Activated CD4-positive, alpha-beta T cell treated with anti-CD3 and anti-CD28 coated beads, Interleukin-2, Interleukin-4, amounts not matched to agents 100 ng/mL and 50 ng/mL, durations not matched to agents 16 hours and 8 hours (primary cell): ENCODE results near the gene STRADB.
A peak's percentile ranks its signal among the peaks of the same experiment; 100 is the strongest.
"Not testable (repeated sequence)": the region's sequence is repeated elsewhere in the genome, so short reads cannot be mapped to it uniquely, and the experiment has no call there.

ENCODE experiments used
- DNase-seq: peaks from one replicate; pipeline ENCODE4 v3.0.0-alpha.2; 2020; ENCODE audit warnings: low spot score

STRADB gene

GRCh38 chr2:201430839-201431238, 20.7 kb upstream of the STRADB start:
- DNase-seq: no peak

- DNase-seq: peak; percentile 56
These were observed 19.4 kb upstream of the STRADB start for GRCh38 chr2:201432038-201432620.

- DNase-seq: no peak
These were observed 18.7 kb upstream of the STRADB start for GRCh38 chr2:201432621-201433393.

- DNase-seq: no peak
These were observed 18.0 kb upstream of the STRADB start for GRCh38 chr2:201433394-201433995.

GRCh38 chr2:201436141-201436540, 15.4 kb upstream of the STRADB start:
- no peak for DNase-seq

- not testable (repeated sequence) for DNase-seq
These were observed 12.1 kb upstream of the STRADB start for GRCh38 chr2:201439336-201439922.

- DNase-seq: no peak
These were observed 11.4 kb upstream of the STRADB start for GRCh38 chr2:201440182-201440581.

GRCh38 chr2:201441409-201441808, 10.1 kb upstream of the STRADB start:
- no peak for DNase-seq

GRCh38 chr2:201444746-201445465, 6.6 kb upstream of the STRADB start:
- no peak for DNase-seq

GRCh38 chr2:201447086-201447485, 4.5 kb upstream of the STRADB start:
- DNase-seq: peak; percentile 13

- peak; percentile 47 for DNase-seq
These were observed 3.5 kb upstream of the STRADB start for GRCh38 chr2:201448061-201448460.

GRCh38 chr2:201448701-201449100, 2.8 kb upstream of the STRADB start:
- DNase-seq: peak; percentile 24

- no peak for DNase-seq
These were observed 617 bp upstream of the STRADB start for GRCh38 chr2:201450954-201451291.

- no peak for DNase-seq
These were observed 750 bp downstream of the STRADB start for GRCh38 chr2:201452058-201452921.

- no peak for DNase-seq
These were observed 1.5 kb downstream of the STRADB start for GRCh38 chr2:201452922-201453643.

GRCh38 chr2:201458381-201458780, 6.8 kb downstream of the STRADB start:
- DNase-seq: no peak

GRCh38 chr2:201460532-201460931, 9.0 kb downstream of the STRADB start:
- no peak for DNase-seq

GRCh38 chr2:201464547-201464946, 13.0 kb downstream of the STRADB start:
- no peak for DNase-seq

- DNase-seq: no peak
These were observed 14.0 kb downstream of the STRADB start for GRCh38 chr2:201465524-201465971.

- no peak for DNase-seq
These were observed 14.6 kb downstream of the STRADB start for GRCh38 chr2:201466050-201466675.
